Pons (tissue), 1 donor: Measurements from ENCODE around the gene NEUROD1.

Experiments used
- DNase-seq: peaks from one replicate; pipeline ENCODE4 v3.0.0-alpha.2; 2016; ENCODE audit warnings: low spot score

NEUROD1 gene

GRCh38 chr2:181679544-181679979 lies 755 bp downstream of the NEUROD1 start:
- DNase-seq: no peak

- DNase-seq: no peak
These were observed 1.3 kb downstream of the NEUROD1 start for GRCh38 chr2:181678861-181679543.

- DNase-seq: no peak
These were observed 2.3 kb downstream of the NEUROD1 start for GRCh38 chr2:181677912-181678586.

GRCh38 chr2:181675254-181675653 lies 5.1 kb downstream of the NEUROD1 start:
- DNase-seq: no peak

- no peak for DNase-seq
These were observed 5.9 kb downstream of the NEUROD1 start for GRCh38 chr2:181674461-181674860.

- DNase-seq: no peak
These were observed 7.1 kb downstream of the NEUROD1 start for GRCh38 chr2:181673173-181673572.

GRCh38 chr2:181672255-181673008 lies 7.9 kb downstream of the NEUROD1 start:
- no peak for DNase-seq

- no peak for DNase-seq
These were observed 9.7 kb downstream of the NEUROD1 start for GRCh38 chr2:181670632-181671031.

GRCh38 chr2:181667234-181667633 lies 13.1 kb downstream of the NEUROD1 start:
- no peak for DNase-seq

- no peak for DNase-seq
These were observed 18.0 kb downstream of the NEUROD1 start for GRCh38 chr2:181662287-181662686.

- DNase-seq: no peak
These were observed 20.1 kb downstream of the NEUROD1 start for GRCh38 chr2:181660181-181660580.

GRCh38 chr2:181658444-181658843 lies 21.9 kb downstream of the NEUROD1 start:
- no peak for DNase-seq

- no peak for DNase-seq
These were observed 22.9 kb downstream of the NEUROD1 start for GRCh38 chr2:181657379-181657778.

- no peak for DNase-seq
These were observed 23.6 kb downstream of the NEUROD1 start, which contains the start of gene CERKL for GRCh38 chr2:181656450-181657291. TSS of gene CERKL (minus strand) at chr2:181657105. CDS start at chr2:181657006, 99 bp downstream.

GRCh38 chr2:181655519-181655918 lies 24.8 kb downstream of the NEUROD1 start:
- DNase-seq: no peak

- no peak for DNase-seq
These were observed 30.8 kb downstream of the NEUROD1 start for GRCh38 chr2:181649436-181649979.

- no peak for DNase-seq
These were observed 31.7 kb downstream of the NEUROD1 start for GRCh38 chr2:181648478-181649155.

- no peak for DNase-seq
These were observed 33.8 kb downstream of the NEUROD1 start for GRCh38 chr2:181646415-181646987.

- DNase-seq: no peak
These were observed 37.2 kb downstream of the NEUROD1 start for GRCh38 chr2:181643151-181643550.

GRCh38 chr2:181642086-181642485 lies 38.2 kb downstream of the NEUROD1 start:
- DNase-seq: no peak

- DNase-seq: no peak
These were observed 40.6 kb downstream of the NEUROD1 start for GRCh38 chr2:181639686-181640085.
